Measurements from ENCODE around the gene SRI. TPM values are rescaled to one million over a fixed set of nuclear protein-coding genes. Genes with fewer than 3 reads are reported as not detected.
A peak's percentile ranks its signal among the peaks of the same experiment; 100 is the strongest.

SRI gene
- polyA plus RNA-seq, 1 experiment: 171 TPM

DNA sequence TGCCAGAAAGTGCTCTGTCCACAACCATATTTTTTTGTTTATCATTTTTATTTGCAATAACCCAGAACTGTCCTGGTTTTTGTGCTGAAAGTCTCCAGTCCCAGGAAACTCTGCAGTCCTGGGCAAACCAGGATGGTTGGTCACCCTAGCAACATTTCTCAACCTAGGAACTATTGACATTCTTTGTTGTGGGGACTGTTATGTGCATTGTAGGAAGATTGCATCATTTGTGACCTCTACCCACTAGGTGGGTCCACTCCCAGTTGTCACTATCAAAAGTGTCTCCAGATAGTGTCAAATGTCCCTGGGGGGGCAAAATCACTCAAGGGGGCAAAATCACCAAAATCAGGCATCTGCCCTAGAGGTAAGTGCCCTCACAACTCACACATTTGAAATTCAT lies 14.0 kb upstream of the SRI start:
- ChIA-PET CTCF (no interaction called here), POLR2A (no interaction called here)
- H3K9me3 ChIP-seq (ENCODE audit: control insufficient read depth, insufficient read depth, low read length): no peaks in the 10 kb centered on the region
- TF ChIP-seq, protein P1, sequence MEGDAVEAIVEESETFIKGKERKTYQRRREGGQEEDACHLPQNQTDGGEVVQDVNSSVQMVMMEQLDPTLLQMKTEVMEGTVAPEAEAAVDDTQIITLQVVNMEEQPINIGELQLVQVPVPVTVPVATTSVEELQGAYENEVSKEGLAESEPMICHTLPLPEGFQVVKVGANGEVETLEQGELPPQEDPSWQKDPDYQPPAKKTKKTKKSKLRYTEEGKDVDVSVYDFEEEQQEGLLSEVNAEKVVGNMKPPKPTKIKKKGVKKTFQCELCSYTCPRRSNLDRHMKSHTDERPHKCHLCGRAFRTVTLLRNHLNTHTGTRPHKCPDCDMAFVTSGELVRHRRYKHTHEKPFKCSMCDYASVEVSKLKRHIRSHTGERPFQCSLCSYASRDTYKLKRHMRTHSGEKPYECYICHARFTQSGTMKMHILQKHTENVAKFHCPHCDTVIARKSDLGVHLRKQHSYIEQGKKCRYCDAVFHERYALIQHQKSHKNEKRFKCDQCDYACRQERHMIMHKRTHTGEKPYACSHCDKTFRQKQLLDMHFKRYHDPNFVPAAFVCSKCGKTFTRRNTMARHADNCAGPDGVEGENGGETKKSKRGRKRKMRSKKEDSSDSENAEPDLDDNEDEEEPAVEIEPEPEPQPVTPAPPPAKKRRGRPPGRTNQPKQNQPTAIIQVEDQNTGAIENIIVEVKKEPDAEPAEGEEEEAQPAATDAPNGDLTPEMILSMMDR (IDR thresholded peaks at IDR 0.05; ENCODE audit: low read depth, low read length): no peak
- H3K4me3 ChIP-seq (ENCODE audit: low read depth, low read length): no peak overlapping the region
- no peak for DNase-seq (ENCODE audit: low read depth, low spot score)
- no peaks in the 10 kb centered on the region for H3K27me3 ChIP-seq (ENCODE audit: control insufficient read depth, insufficient read depth, low read length)
- H3K27ac ChIP-seq (ENCODE audit: low read depth, low read length): no peak overlapping the region

DNA sequence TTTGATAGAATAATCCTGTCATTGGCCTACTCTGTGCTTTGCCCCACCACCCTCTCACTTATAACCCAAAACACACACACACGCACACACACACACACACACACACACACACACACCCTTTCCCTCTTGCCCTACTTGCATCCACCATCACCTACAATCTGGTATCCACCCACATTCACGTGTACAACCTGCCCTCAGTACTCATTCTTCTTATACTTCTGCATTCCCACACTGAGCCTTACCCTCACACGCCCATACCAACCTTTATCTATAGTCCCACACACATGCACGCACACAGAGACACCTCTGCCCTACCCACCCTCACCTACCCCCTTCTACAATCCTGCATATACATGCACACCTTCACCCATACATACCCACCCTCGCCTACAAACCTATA lies 10.8 kb upstream of the SRI start:
- TF ChIP-seq, protein P1 (IDR thresholded peaks at IDR 0.05; ENCODE audit: low read depth, low read length): no peak
- no peak for DNase-seq (ENCODE audit: low read depth, low spot score)
- CTCF ChIA-PET: no interaction called here
- POLR2A ChIA-PET: no interaction called here
- Histone ChIP-seq H3K27ac (ENCODE audit: low read depth, low read length) (no peak overlapping the region), H3K4me3 (ENCODE audit: low read depth, low read length) (no peak overlapping the region), H3K27me3 (ENCODE audit: control insufficient read depth, insufficient read depth, low read length) (no peaks in the 10 kb centered on the region), H3K9me3 (ENCODE audit: control insufficient read depth, insufficient read depth, low read length) (no peaks in the 10 kb centered on the region)

DNA sequence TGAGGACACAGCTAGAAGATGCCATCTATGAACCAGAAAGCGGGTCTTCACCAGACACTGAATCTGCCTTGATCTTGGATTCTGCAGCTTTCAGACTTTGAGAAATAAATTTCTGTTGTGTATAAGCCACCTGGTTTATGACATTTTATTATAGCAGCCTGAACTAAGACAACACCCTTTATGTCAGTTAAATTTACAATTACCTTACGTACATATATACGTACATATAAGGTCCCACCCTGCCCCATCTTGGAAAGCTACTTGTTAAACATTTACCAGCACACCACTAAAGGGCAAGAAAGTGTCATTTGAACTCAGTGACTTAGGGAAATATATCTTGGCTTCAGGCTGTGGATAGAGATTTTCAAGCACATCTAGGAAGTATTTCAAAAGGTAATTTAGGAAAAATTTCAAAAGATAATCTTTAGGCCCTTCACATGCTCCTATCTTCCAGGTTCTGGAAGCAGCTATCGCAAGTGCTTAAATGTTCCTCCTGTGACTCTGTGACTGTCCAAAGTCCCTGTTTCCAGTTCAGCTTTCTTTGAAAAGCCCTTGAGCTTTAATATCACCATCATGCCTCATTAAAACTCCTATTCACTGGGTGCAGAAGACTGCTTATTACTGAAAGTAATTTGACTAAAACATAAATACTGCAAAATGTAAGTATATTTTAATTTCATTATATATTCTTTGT lies 9.6 kb upstream of the SRI start:
- ChIA-PET CTCF (interaction anchor here (0.6 to 0.9 kb wide), 2 partner anchors 14 to 1923 kb away, joined by 3 to 6 read pairs; no protein-coding TSS in a partner anchor), POLR2A (no interaction called here)
- Histone ChIP-seq H3K4me3 (ENCODE audit: low read depth, low read length) (no peak overlapping the region), H3K27ac (ENCODE audit: low read depth, low read length) (no peak overlapping the region), H3K9me3 (ENCODE audit: control insufficient read depth, insufficient read depth, low read length) (no peaks in the 10 kb centered on the region), H3K27me3 (ENCODE audit: control insufficient read depth, insufficient read depth, low read length) (no peaks in the 10 kb centered on the region)
- DNase-seq (ENCODE audit: low read depth, low spot score): no peak
- TF ChIP-seq, protein P1 (IDR thresholded peaks at IDR 0.05; ENCODE audit: low read depth, low read length): no peak

DNA sequence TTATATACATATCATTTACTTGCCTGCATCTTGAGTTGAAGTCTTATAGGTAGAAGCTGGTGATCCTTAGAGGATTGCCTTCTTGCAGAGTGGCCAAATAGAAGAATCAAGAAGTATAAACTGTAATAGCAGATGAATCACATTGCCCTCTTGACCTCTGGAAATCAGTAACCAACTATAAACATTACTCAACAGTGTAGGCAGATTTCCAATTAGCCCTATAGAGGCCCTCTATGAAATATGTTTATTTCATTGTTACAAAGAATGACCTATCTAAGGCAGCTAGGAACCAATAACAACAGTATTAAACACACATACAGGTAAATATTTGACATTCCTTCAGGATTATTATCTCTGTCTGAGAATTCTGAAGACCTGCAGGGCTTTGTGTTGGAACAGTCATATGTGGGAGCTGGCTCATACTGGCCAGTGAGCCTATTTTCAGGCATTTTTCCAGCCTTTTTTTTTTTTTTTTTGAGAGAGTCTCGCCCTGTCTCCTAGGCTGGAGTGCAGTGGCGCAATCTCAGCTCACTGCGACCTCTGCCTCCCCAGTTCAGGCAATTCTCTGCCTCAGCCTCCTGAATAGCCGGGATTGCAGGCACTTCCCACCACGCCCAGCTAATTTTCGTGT lies 7.2 kb upstream of the SRI start:
- Histone ChIP-seq H3K9me3 (ENCODE audit: control insufficient read depth, insufficient read depth, low read length) (no peaks in the 10 kb centered on the region), H3K4me3 (ENCODE audit: low read depth, low read length) (no peak overlapping the region), H3K27me3 (ENCODE audit: control insufficient read depth, insufficient read depth, low read length) (no peaks in the 10 kb centered on the region), H3K27ac (ENCODE audit: low read depth, low read length) (no peak overlapping the region)
- TF ChIP-seq, protein P1 (IDR thresholded peaks at IDR 0.05; ENCODE audit: low read depth, low read length): no peak
- peak; percentile 18 for DNase-seq (ENCODE audit: low read depth, low spot score)
- ChIA-PET CTCF (interaction anchor here (1.2 to 1.3 kb wide), 2 partner anchors 15 to 16 kb away, joined by 3 to 5 read pairs; no protein-coding TSS in a partner anchor), POLR2A (interaction anchor here (0.6 to 0.7 kb wide), 2 partner anchors 16 to 23 kb away, joined by 3 to 6 read pairs; no protein-coding TSS in a partner anchor)

DNA sequence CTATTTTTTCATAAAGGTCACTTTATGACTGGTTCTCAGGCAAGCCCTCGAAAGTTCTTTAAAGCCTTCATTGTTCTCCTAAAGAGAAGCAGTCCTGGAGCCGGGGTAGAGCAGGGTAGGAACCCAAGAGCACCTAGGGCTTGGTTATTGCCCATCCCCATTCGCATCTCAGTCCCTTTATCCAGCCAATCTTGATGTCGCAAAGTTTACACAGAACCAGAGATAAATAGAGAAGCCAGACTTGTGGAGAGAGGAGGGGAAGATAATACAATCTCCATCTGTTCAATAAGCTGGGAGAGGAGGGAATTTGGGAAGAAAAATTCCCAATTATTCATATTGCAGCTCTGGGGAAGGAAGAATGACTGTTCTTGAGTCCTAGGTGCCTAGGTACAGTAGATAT lies 6.4 kb upstream of the SRI start:
- ChIA-PET CTCF (interaction anchor here (1.2 to 1.3 kb wide), 2 partner anchors 15 to 17 kb away, joined by 3 to 5 read pairs; no protein-coding TSS in a partner anchor), POLR2A (no interaction called here)
- TF ChIP-seq, protein P1 (IDR thresholded peaks at IDR 0.05; ENCODE audit: low read depth, low read length): no peak
- Histone ChIP-seq H3K4me3 (ENCODE audit: low read depth, low read length) (no peak overlapping the region), H3K27ac (ENCODE audit: low read depth, low read length) (no peak overlapping the region), H3K9me3 (ENCODE audit: control insufficient read depth, insufficient read depth, low read length) (no peaks in the 10 kb centered on the region), H3K27me3 (ENCODE audit: control insufficient read depth, insufficient read depth, low read length) (no peaks in the 10 kb centered on the region)
- DNase-seq (ENCODE audit: low read depth, low spot score): no peak
